GM12878 (cell line): Measurements from ENCODE around the gene DDX39B. TPM values are rescaled to one million over a fixed set of nuclear protein-coding genes. Genes with fewer than 3 reads are reported as not detected.

Experiments
- ATAC-seq: fragments of 200-7000 bp; cut with Tn5 transposase; 3 replicates; pipeline ENCODE4 v1.9.1; 2020; ENCODE audit warnings: mild to moderate bottlenecking, moderate library complexity
- BruUV-seq: library from RNA; stranded (reverse); fragments of 400-500 nt; replicated peaks from 2 replicates; lab custom pipeline; 2021; lab: Mats Ljungman, UMichigan
- CTCF ChIA-PET: fragments of 300-600 bp; sonication (Branson Sonifier 250); formaldehyde crosslinking; extraction: SDS; loops from one replicate; lab custom pipeline; 2021; ENCODE audit warnings: inconsistent platforms; lab: Yijun Ruan, JAX
- POLR2A ChIA-PET: fragments of 350-600 bp; formaldehyde crosslinking; extraction: SDS; loops from one replicate; lab custom pipeline; 2021; ENCODE audit warnings: inconsistent platforms; lab: Charles Lee
- RAD21 ChIA-PET: fragments of 300-600 bp; sonication (Branson Sonifier 250); formaldehyde crosslinking; loops from one replicate; lab custom pipeline; 2023; ENCODE audit warnings: antibody characterized with exemption; ENCODE audit not compliant: unreplicated experiment; lab: Charles Lee
- SMC1A ChIA-PET: fragments of 300-600 bp; sonication (Branson Sonifier 250); formaldehyde crosslinking; loops from one replicate; lab custom pipeline; 2023; ENCODE audit not compliant: unreplicated experiment, uncharacterized antibody; lab: Charles Lee
- DNase-seq: peaks from one replicate; pipeline ENCODE4 v3.0.0-alpha.2; 2011; ENCODE audit warnings: low read depth, low spot score
- FAIRE-seq: peaks from 3 replicates; lab custom pipeline; 2011; peaks lifted over from hg19 to GRCh38; lab: Jason Lieb, UNC
- H2AFZ ChIP-seq: 2 replicates; pipeline ENCODE4 v1.6.0; 2011; ENCODE audit warnings: low read depth, low read length, control low read depth; ENCODE audit not compliant: control insufficient read depth
- H3K27ac ChIP-seq: 2 replicates; pipeline ENCODE4 v1.5.1; 2011; ENCODE audit warnings: control low read depth; ENCODE audit not compliant: control insufficient read depth, insufficient read depth
- H3K27me3 ChIP-seq, 2 experiments: replicated peaks in 1 of 2; 2 replicates each; pipeline versions ENCODE4 v1.6.0 to v1.6.1; 2011; ENCODE audit warnings: low read length in 1 of 2; ENCODE audit not compliant: control insufficient read depth in 2 of 2, insufficient read depth in 2 of 2
- H3K36me3 ChIP-seq, 2 experiments: 2 replicates each; pipeline ENCODE4 v1.5.1; 2011; ENCODE audit warnings: low read length in 1 of 2; ENCODE audit not compliant: control insufficient read depth in 2 of 2, insufficient read depth in 2 of 2
- H3K4me1 ChIP-seq: 2 replicates; pipeline ENCODE4 v1.6.1; 2011; ENCODE audit warnings: mild to moderate bottlenecking, low read length, moderate library complexity, mixed read lengths; ENCODE audit not compliant: control insufficient read depth, insufficient read depth
- H3K4me2 ChIP-seq: 2 replicates; pipeline ENCODE4 v1.6.0; 2011; ENCODE audit warnings: control low read depth; ENCODE audit not compliant: control insufficient read depth, insufficient read depth
- H3K4me3 ChIP-seq: fragments of 200-600 bp; sonication (generic); 2 replicates; pipeline ENCODE4 v1.5.1; 2016
- H3K79me2 ChIP-seq: 2 replicates; pipeline ENCODE4 v1.6.0; 2011; ENCODE audit warnings: low read length; ENCODE audit not compliant: control insufficient read depth, insufficient read depth
- H3K9ac ChIP-seq: 2 replicates; pipeline ENCODE4 v1.8.0; 2011; ENCODE audit warnings: low read length, control low read depth, mixed read lengths; ENCODE audit not compliant: control insufficient read depth, insufficient read depth
- H3K9me3 ChIP-seq: replicated peaks from 3 replicates; pipeline ENCODE4 v1.5.1; 2011; ENCODE audit warnings: mild to moderate bottlenecking, low read length; ENCODE audit not compliant: control insufficient read depth, insufficient read depth
- H4K20me1 ChIP-seq: 2 replicates; pipeline ENCODE4 v1.6.0; 2011; ENCODE audit not compliant: control insufficient read depth, insufficient read depth
- BCL11A ChIP-seq: IDR thresholded peaks from 2 replicates; pipeline ENCODE4 v1.6.1; 2011; ENCODE audit warnings: low read depth, low read length
- BCL3 ChIP-seq: IDR thresholded peaks from 2 replicates; pipeline ENCODE4 v1.6.1; 2011; ENCODE audit warnings: borderline replicate concordance, low read depth, mild to moderate bottlenecking, moderate library complexity, low read length; ENCODE audit not compliant: insufficient read depth, poor library complexity, severe bottlenecking
- BHLHE40 ChIP-seq, 2 experiments: fragments of 450-650 bp in 1 of 2; IDR thresholded peaks; 2 replicates each; pipeline ENCODE4 v1.6.1; 2011 to 2017; ENCODE audit warnings: low read depth in 2 of 2, borderline replicate concordance in 1 of 2, improper control_type of control experiment in 1 of 2, low read length in 1 of 2, mild to moderate bottlenecking in 1 of 2
- CREM ChIP-seq: IDR thresholded peaks from 2 replicates; pipeline ENCODE4 v1.6.1; 2014; ENCODE audit warnings: antibody characterized with exemption, low read depth
- ETV6 ChIP-seq, 2 experiments: fragments of 450-650 bp in 1 of 2; IDR thresholded peaks in 1 of 2; conservative IDR thresholded peaks in 1 of 2; 2 replicates each; pipeline ENCODE4 v1.6.1; 2014; ENCODE audit warnings: antibody characterized with exemption in 1 of 2, borderline replicate concordance in 1 of 2, low read depth in 1 of 2, mild to moderate bottlenecking in 1 of 2, moderate library complexity in 1 of 2
- GATAD2B ChIP-seq: fragments of 450-650 bp; conservative IDR thresholded peaks from 2 replicates; pipeline ENCODE4 v1.6.1; 2017; ENCODE audit warnings: low read depth, mild to moderate bottlenecking, moderate library complexity
- IRF4 ChIP-seq: IDR thresholded peaks from 2 replicates; pipeline ENCODE4 v1.6.1; 2011; ENCODE audit warnings: low read depth, low read length
- LARP7 ChIP-seq: fragments of 450-650 bp; IDR thresholded peaks from 2 replicates; pipeline ENCODE4 v1.6.1; 2017; ENCODE audit warnings: mild to moderate bottlenecking
- MEF2A ChIP-seq: IDR thresholded peaks from 2 replicates; pipeline ENCODE4 v1.6.1; 2011; ENCODE audit warnings: low read depth, mild to moderate bottlenecking, low read length, moderate library complexity; ENCODE audit not compliant: insufficient read depth
- MTA2 ChIP-seq: fragments of 450-650 bp; IDR thresholded peaks from 2 replicates; pipeline ENCODE4 v1.6.1; 2016; ENCODE audit warnings: low read depth, mild to moderate bottlenecking, moderate library complexity
- NFYA ChIP-seq: IDR thresholded peaks from 2 replicates; pipeline ENCODE4 v1.6.1; 2011; ENCODE audit warnings: low read depth, mild to moderate bottlenecking, low read length, improper control_type of control experiment, borderline replicate concordance
- TCF12 ChIP-seq: IDR thresholded peaks from 2 replicates; pipeline ENCODE4 v1.6.1; 2011; ENCODE audit warnings: low read depth, mild to moderate bottlenecking, low read length
- WGBS: methylation state at CpG from one replicate; pipeline ENCODE4 v1.1.6; 2016; ENCODE audit warnings: low lambda C conversion rate; ENCODE audit not compliant: insufficient replicate concordance, insufficient coverage; ENCODE audit errors: missing lambda C conversion rate; 5-methylcytosine and 5-hydroxymethylcytosine counted together
- in situ Hi-C: fragments of 300-500 bp; cut with MboI; formaldehyde crosslinking; loops from 9 replicates; pipeline ENCODE4 v1.14.3; 2018; ENCODE audit warnings: mixed read lengths
- intact Hi-C: fragments of 100-400 bp; cut with micrococcal nuclease; formaldehyde crosslinking; loops from one replicate; pipeline ENCODE4 v1.14.2; 2022; ENCODE audit not compliant: unreplicated experiment
- polyA plus RNA-seq, 11 experiments: library from polyadenylated mRNA; depleted of rRNA in 4 of 11; unstranded in 6 of 11; stranded (reverse) in 5 of 11; fragments of >200 nt; fragmentation: Nextera tagmentation in 4 of 11; fragmentation: Illumina TruSeq in 1 of 11; extraction: Ambion mirVana in 4 of 11; extraction: Trizol in 1 of 11; gene quantifications; 1 replicate in 1 of 11; 2 replicates in 10 of 11; pipeline versions ENCODE4 v1.2.1 to v1.2.3, GENCODE V29; 2011 to 2016; ENCODE audit warnings: inconsistent platforms in 2 of 11, missing spikeins in 2 of 11, low read depth in 1 of 11
- total RNA-seq, 4 experiments: library from RNA; depleted of rRNA in 3 of 4; stranded (reverse); fragments of >200 nt in 3 of 4; fragmentation: Illumina TruSeq in 1 of 4; extraction: Trizol in 1 of 4; gene quantifications; 2 replicates each; pipeline versions ENCODE4 v1.2.1 to v1.2.3, GENCODE V29; 2013 to 2021
- TF ChIP-seq, protein P1 (sequence below): IDR thresholded peaks from 2 replicates; pipeline ENCODE4 v1.6.1; 2012; ENCODE audit warnings: mild to moderate bottlenecking, low read depth, low read length

Gene DDX39B
- total and polyA plus RNA-seq, 10 of the 15 experiments (the other 5 are each of a cell fraction or from before 2014, with no cell fraction given) = 271 to 661 (median 330) TPM

GRCh38 chr6:31574106-31575061, 32.6 kb upstream of the DDX39B start:
- Histone ChIP-seq H3K27ac (peak overlapping the region; percentile 96), H3K36me3 (peaks cover 0 to 7% of the 10 kb centered on the region in 2 experiments; a peak in 2 of 4 replicates), H3K4me3 (peak overlapping the region; percentile 91), H3K4me1 (peaks cover 53% of the 10 kb centered on the region), H2AFZ (no peak overlapping the region), H3K27me3 (no peaks in the 10 kb centered on the region), H4K20me1 (no peaks in the 10 kb centered on the region), H3K9me3 (no peaks in the 10 kb centered on the region), H3K79me2 (peaks cover 75% of the 10 kb centered on the region), H3K9ac (peak overlapping the region; percentile 82), H3K4me2 (peak overlapping the region; percentile 84)
- ChIA-PET RAD21 (interaction anchor here (0.6 to 17.5 kb wide), 13 partner anchors 8 to 256 kb away, joined by 3 to 620 read pairs (median 5); partner anchors contain the start of genes ATP6V1G2, DDX39B, GPANK1 and LST1), CTCF (interaction anchor here (0.6 to 31.0 kb wide), 8 partner anchors 8 to 191 kb away, joined by 3 to 2098 read pairs (median 4); partner anchors contain the start of genes ATP6V1G2, C6orf47, DDX39B and LST1), POLR2A (interaction anchor here (0.9 to 17.1 kb wide), 12 partner anchors 7 to 253 kb away, joined by 3 to 282 read pairs (median 12); partner anchors contain the start of genes ATP6V1G2, DDX39B, HSPA1B and LST1), SMC1A (interaction anchor here (0.6 to 45.5 kb wide), 7 partner anchors 10 to 391 kb away, joined by 3 to 1989 read pairs (median 5); partner anchors contain the start of genes AIF1, ATP6V1G2, DDX39B and LST1)
- FAIRE-seq = no peak
- intact Hi-C loops (no loop called here), in situ Hi-C loops (loop anchor here (25.0 kb wide), 2 partner anchors 1038 to 1388 kb away; partner anchors contain the start of genes BRD2 and HLA-DMA)
- 35% methylated on average over 14 of the region's 14 CpGs for WGBS
- no TSS peak for BruUV-seq
- peak; percentile 1 for ATAC-seq
- no peak for DNase-seq
- TF ChIP-seq ETV6 (conservative IDR thresholded peaks at IDR 0.05 in 1 of 2, IDR thresholded peaks at IDR 0.05 in 1 of 2; ENCODE audit: borderline replicate concordance in 1 of 2, low read depth in 1 of 2) (peak in 1 of 2 experiments; percentile 17; a peak in 1 of 4 replicates), IRF4 (0 out of 2 replicates have a peak, but pooled peaks have one; percentile 10), NFYA (no peak), LARP7 (no peak), BCL3 (peak; percentile 93), BCL11A (no peak), MTA2 (no peak), GATAD2B (no peak), MEF2A (0 out of 2 replicates have a peak, but pooled peaks have one; percentile 8), CREM (peak; percentile 37; the same call in 1 of the 2 replicates), TCF12 (0 out of 2 replicates have a peak, but pooled peaks have one; percentile 14), BHLHE40 (IDR thresholded peaks at IDR 0.05; ENCODE audit: borderline replicate concordance in 1 of 2, low read depth in 2 of 2, low read length in 1 of 2) (0 out of 4 replicates have a peak, but pooled peaks of 1 of the 2 experiments have one; percentile 12)
- TF ChIP-seq, protein P1, sequence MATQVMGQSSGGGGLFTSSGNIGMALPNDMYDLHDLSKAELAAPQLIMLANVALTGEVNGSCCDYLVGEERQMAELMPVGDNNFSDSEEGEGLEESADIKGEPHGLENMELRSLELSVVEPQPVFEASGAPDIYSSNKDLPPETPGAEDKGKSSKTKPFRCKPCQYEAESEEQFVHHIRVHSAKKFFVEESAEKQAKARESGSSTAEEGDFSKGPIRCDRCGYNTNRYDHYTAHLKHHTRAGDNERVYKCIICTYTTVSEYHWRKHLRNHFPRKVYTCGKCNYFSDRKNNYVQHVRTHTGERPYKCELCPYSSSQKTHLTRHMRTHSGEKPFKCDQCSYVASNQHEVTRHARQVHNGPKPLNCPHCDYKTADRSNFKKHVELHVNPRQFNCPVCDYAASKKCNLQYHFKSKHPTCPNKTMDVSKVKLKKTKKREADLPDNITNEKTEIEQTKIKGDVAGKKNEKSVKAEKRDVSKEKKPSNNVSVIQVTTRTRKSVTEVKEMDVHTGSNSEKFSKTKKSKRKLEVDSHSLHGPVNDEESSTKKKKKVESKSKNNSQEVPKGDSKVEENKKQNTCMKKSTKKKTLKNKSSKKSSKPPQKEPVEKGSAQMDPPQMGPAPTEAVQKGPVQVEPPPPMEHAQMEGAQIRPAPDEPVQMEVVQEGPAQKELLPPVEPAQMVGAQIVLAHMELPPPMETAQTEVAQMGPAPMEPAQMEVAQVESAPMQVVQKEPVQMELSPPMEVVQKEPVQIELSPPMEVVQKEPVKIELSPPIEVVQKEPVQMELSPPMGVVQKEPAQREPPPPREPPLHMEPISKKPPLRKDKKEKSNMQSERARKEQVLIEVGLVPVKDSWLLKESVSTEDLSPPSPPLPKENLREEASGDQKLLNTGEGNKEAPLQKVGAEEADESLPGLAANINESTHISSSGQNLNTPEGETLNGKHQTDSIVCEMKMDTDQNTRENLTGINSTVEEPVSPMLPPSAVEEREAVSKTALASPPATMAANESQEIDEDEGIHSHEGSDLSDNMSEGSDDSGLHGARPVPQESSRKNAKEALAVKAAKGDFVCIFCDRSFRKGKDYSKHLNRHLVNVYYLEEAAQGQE = no peak
